HG02840 (cell line): ENCODE measurements around the gene PTPRG.

Experiments used
- ATAC-seq: cut with Tn5 transposase; IDR thresholded peaks from one replicate; pipeline ENCODE4 v1.9.1; 2021; ENCODE audit warnings: mild to moderate bottlenecking, moderate library complexity, moderate number of reproducible peaks; ENCODE audit not compliant: unreplicated experiment, low FRiP score

Gene PTPRG

DNA sequence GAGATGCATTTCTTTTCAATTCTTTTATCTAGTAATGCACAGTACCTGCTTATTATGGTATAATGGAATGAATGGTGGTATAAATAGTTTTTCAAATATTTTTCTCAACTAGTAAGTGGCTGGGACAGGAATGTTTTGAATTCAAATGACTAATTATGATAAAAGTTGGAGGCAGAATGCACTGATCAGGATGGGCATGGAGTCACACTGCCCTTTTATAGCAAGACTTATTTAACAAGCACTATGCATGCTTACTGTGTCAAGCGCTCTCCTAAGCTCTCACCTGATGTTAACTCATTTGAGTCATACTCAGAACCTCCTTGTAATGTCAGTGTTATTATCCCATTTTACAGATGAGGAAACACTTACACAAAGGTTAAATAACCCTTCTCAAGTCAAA lies 590.2 kb downstream of the PTPRG start:
- no peak for ATAC-seq

DNA sequence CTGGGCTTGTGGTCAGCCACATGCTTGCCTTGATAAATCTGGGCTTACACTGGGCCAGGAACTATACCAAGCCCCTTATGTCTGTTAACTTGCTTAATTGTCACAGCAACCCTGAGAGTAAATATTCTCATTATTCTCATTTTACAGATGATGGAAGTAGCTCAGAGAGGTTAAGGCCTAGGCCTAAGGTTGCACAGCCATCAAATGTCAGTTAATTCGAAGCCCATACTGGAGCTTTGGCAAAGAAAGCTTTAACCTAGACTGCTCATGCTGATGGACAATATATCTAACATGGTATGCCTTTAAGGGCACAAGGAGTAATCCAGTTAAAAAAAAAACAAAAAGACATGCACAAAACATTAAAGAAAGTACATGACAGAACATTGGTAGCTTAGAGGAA lies 591.9 kb downstream of the PTPRG start:
- ATAC-seq: no peak

DNA sequence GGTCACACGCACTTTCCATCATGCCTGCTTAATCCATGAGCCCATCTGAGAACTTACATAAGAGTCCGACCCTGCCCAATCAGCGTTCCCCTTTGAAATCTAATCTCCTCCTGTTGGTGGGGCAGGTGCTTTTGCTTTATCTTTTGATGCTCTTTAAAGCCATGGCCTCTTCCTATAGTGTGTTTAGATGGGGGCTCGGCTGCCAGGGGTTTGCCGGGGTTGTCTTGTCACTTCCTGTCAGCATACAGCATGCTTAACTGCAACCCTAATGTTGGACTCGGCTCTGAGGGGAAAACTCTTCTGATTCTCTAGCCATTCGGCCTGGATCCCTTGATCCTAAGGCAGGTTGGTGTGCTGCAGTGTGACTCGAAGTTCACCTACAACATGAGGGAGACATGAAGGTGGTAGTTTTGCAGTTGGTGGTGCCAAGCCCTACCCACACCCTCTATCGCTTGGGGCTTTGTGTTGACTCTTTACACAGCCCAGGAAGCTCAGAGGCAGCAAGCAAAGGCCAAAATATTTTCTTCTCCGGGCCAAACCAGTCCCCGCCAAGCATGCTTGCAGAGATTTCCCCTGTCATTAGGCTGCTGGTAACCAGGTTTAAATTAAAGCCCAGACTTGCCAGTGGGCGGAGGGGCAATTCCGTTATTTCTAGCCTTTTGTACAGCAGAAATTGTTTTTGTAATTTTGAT lies 593.2 kb downstream of the PTPRG start:
- no peak for ATAC-seq

DNA sequence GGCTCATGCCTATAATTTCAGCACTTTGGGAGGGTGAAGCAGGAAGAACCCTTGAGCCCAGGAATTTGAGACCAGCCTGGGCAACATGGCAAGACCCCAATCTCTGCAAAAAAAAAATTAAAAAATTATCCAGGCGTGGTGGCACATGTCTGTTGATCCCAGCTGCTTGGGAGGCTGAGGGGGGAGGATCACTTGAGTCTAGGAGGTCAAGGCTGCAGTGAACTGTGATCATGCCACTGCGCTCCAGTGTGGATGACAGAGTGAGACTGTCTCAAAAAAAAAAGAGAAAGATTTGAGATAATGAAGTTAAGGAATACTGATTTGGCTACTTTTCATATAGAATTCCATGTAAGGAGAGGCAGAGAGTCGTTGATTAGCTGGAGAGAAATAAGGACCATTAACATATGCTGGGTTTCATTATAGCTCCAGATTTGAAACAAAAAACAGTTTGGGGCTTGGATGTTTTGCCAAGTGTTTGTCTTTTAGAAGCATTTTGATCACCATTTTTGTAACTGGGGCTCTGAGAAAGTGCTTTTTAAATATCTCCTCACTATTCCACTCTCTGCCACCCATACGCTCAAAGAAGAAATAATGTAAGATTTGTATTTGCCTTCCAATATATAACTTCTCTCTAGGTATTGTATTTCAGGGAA lies 597.8 kb downstream of the PTPRG start:
- ATAC-seq: no peak

DNA sequence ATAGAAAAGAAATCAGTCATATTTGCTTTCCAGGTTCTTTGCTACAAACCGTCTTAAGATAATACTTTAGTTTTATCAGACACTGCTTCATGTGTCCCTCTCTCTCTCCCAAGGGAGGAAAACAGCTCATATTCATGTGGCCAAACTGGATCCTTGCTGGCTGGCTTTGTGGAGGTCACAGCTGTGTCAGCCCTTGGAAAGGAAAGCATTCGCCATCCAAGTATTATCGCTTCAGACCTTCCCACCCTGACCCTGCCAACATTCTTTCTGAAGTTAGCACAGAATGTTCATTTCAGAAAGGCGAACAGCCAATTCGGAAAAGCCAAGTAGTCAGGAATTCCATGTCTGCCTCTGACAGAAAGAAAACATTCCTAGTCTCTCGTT lies 598.3 kb downstream of the PTPRG start:
- ATAC-seq: no peak

DNA sequence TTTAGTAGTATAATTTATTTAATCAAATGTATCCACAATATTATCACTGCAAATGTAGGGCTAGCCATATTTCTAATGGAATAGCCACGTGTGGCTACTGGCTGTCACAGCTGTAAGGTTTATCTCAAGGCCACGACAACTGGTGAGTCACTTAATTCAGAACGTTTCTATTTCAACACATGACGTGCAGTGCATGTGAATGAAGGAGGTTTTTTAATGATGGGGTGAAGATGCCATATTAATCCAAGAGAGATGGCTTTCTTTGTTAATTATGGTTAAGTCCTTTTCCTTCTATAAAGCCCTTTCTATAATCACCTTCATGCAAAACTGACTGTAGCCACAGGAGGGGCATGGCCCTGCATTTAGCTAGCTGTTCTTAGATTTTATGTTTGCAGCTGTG lies 600.0 kb downstream of the PTPRG start:
- ATAC-seq: no peak

DNA sequence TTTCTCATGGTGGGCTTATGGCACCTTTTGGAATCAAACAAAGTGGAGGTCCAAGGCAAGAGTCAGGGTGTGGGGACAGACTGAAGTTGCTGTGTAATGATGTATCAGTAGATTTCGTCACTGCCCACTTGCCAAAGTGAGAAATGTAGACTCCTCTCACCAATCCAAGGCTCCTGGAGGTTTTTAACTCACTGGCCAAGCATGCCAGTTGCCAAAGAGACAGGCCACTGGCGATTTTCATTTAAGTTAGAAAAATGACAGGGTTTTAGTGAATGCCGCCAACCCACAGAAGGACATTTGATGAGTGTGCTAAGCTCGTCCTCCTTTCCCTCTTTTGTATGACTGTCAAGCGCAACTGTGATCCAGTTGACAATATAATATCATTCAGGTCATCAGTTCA lies 602.8 kb downstream of the PTPRG start:
- no peak for ATAC-seq

DNA sequence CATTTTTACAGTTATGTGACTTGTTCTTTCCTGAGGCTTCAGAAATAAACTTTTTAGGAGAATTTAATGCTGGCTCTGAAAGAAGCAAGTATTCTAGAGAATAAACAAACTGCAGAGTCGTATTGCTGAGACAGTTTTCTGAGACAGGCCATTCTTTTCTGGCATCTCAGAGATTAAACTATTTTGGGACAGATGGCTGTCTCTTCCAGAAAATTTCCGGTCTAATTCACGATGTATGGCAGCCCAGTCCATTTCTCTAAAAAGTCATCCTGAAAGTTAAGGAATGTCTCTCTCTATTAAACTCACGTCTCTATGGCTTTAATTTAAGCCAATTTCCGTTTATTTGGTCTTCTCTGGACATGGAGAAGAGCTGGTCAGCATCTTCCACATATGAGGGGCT lies 603.4 kb downstream of the PTPRG start:
- ATAC-seq: no peak

DNA sequence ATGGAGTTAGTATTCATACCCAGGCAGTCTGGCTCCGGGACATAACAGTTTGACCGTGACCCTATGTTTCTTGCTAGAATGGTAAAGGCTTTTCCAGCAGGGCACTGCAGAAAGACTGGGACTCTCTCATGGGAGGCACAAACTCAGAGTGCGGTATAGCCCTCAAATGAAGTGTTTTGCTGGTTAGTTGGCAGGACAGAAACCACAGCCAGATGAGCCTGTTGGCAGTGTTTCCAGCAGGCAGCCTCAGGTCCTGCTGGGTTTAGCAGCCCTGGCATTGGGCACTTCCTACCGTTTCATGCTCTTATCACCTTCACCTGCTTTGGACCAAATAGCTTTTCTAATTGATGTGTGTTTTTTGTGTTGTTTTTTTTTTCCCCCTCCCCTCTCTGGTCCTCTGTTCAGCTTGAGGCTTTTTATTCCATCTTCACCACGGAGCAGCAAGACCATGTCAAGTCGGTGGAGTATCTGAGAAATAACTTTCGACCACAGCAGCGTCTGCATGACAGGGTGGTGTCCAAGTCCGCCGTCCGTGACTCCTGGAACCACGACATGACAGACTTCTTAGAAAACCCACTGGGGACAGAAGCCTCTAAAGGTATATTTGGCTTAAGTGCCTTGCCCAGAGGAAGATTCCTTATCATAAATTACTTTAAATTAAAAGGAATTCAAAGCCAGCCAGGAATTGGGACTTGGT lies 606.3 kb downstream of the PTPRG start:
- ATAC-seq: no peak

DNA sequence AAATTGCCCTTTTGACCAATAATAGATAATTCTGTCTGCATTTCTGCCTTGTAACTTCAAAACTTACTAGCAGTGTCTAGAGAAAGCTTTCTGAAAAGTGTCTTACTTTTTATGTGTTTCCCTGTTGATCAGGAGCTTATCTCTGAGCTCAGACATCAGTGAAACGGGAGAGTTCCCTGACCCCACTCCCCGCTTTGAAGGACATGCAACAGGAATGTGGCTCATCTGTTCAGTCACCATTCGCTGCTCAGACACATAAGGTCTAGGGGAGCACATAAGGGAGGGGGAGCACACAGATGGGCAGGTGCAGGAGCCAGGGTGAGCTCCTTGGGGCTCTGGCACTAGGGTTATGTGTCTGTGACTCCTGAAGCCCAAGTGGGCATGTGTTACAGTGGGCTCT lies 607.0 kb downstream of the PTPRG start:
- ATAC-seq: no peak

DNA sequence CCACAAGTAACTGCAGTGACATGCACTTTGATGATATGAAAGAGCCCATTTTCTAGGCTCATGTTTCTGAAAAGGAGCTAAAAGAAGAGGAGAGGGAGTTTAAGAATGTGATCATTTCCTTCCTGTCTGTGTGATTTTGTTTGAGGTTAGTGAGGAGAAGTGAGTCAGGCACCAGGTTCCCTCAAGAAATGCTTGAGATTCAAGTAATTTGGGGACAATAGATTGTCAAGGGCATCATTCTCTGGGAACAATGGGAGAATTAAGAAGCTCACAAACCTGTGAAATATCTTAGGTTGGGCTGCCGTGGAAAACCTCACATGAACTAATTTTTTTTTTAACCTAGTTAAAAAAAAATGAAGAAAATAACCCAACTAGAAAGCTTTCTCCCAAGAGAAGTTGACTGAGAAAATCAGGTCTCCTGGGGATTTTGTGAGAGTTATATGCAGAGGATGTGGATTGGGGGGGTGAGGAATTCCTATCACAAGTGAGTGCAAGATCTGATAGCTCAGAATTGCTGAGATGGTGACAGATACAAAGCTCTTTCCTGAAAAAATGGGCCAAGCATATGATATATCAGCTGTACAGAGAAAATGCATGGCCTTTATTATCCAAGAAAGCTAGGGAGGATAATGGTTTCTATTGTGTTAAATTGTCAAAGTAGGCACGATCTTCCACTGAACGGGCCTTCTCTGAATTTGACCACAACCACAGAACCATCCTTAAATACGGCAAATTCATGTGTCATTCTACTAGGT lies 608.7 kb downstream of the PTPRG start:
- ATAC-seq: no peak

DNA sequence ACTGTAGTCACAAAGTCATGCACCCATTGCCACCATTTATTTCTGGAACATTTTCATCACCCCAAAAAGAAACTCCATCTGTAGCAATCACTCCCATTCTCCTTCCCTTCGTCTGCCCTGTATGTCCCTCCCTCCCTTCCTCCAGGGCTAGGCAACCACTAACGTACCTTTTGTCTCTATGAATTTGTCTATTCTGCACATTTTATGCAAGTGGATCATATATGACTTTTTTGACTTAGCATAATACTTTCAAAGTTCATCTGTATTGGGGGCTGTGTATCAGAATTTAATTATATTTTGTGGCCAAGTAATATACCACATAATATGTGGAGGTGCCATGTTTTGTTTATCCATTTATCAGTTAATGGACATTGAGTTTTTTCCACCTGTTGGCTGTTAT lies 610.4 kb downstream of the PTPRG start:
- no peak for ATAC-seq

DNA sequence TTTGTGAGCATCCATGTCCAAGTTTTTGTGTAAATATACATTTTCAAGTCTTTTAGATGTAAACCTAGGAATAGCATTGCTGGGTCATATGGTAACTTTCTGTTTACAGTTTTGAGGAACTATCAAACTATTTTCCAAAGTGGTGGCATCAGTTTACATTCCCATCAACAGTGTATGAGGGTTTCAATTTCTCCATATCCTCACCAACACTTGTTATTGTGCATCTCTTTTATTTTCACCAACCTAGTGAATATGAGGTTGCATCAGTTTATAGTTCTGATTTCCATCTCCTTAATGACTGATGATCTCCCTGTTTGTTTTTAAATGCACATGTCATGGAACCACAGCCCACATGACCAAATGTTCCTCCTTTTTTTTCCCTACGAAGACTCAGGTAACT lies 610.8 kb downstream of the PTPRG start:
- no peak for ATAC-seq

DNA sequence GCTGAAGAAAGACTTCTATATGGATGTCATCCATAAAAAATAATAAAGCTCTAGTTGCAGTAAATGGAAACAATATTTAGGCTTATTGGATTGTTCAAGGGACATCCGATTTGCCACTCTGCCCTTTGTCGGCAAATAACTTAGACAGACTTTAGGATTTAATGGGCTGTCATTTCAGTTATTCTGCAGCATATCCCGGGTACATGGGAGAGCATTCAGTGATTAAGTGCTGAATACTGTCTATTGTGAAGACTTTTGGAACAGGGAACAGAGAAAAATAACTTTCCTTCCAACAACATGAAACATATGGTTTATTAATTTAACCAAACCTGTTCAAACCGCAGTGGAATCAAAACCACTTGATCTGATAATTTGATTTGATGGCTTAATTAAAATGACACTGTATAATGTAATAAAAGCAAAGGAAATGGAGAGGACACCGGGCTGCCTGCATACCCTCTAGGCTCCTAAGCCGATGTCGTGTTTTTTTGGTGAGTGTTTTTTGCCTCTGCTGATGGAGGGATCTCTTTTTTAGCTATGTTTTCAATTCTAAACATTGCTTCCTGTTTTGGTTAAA lies 612.7 kb downstream of the PTPRG start:
- no peak for ATAC-seq

DNA sequence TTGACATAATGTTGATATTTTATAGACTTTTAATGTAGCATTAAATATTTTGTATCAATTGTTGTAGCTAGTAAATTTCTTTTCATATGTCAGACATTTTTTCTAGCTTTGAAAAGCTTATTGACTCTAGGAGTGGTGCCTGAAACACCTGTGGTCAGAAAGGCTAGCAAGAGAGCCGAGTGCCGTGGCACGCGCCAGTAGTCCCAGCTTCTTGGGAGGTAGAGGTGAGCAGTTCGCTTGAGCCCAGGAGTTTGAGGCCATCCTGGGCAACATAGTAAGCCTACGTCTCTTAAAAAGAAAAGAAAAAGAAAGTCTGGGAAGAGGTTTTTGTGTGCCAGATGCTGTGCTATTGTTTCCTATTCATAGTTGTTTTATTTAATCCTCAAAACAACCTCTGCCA lies 613.8 kb downstream of the PTPRG start:
- ATAC-seq: no peak

DNA sequence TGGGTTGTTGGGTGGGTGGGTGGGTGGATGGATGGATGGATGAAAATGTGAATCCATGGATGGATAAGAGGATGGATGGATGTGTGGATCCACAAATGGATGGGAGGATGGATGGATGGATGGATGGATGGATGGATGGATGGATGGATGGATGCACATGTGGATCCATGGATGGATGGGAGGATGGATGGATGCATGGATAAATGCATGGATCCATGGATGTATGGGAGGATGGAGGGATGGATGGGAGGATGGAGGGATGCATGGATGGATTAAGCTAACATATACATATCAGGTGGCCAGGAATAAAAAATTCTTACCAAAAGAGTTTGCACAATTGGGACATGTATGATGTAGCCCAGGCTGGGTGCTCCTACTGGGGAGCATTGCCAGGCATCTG lies 616.7 kb downstream of the PTPRG start:
- ATAC-seq: no peak

DNA sequence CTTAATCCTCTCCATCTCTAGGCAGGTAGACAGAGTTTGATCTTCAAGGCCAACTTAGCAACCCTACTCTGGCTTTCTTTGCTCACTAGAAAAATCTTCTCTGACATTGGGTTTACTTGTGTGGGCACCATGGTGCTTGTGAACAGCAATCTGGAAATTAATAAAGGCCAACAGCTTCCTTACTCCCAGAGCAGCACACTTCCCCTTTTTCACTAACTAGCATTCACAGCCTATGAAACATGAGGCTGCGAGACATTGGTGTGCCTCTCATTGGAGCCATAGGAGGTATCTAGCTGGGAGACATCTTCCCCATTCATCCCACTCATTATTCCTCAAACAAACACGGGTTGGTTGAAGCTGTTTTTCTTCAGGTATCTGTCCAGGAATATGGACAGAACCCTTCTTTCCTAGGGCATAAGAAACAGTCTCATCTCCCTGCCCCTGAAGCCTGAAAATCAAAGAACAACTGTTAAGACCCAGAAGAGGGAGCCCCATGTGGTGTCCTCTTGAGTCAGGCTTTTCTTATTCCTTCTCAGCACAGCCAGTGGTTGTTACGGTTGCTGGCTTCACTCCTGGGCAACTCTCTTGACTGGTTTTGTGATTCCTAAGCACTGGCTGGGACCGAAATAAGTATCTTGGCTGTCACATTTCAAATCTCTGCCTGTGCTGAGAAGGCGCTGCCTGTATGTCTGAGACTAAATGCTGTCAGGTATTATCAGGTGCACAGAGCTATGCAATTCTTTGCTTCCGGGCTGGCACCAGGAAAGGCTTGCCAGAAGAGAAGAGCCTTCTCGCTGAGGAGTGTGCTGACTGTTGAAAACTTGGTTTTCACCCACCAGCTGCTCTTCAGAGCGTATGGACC lies 617.6 kb downstream of the PTPRG start:
- no peak for ATAC-seq

DNA sequence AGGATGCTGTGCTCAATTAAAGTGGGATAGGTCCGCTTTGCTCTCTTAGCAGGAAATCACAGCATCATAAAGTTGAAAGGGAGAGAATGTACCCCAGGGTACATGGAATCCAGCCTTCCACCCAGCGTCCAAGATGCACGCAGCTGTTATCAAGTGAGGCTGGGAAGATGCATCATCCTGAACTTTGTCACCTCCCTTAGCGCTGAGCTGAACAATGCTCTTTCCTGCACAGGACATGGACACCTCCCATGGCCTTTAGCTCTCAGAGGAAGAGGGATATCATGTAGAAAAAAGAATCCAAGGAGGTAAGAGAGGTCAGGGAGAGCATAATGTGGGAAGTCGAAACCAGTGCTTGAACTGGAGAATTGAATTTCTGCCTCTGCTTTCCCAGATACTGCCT lies 619.1 kb downstream of the PTPRG start:
- no peak for ATAC-seq

DNA sequence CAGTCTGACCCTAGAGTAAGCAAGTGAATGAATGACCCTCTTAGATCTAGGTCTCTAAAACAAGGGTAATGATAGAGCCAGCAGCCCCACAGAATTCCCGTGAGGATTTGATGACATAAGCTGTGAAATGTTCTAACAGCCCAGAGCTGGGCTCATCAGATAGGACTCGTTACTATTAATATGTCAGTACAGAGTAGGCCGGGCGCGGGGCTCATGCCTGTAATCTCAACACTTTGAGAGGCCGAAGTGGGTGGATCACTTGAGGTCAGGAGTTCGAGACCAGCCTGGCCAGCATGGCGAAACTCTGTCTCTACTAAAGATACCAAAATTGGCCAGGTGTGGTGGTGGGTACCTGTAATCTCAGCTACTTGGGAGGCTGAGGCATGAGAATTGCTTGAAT lies 621.7 kb downstream of the PTPRG start:
- ATAC-seq: no peak

DNA sequence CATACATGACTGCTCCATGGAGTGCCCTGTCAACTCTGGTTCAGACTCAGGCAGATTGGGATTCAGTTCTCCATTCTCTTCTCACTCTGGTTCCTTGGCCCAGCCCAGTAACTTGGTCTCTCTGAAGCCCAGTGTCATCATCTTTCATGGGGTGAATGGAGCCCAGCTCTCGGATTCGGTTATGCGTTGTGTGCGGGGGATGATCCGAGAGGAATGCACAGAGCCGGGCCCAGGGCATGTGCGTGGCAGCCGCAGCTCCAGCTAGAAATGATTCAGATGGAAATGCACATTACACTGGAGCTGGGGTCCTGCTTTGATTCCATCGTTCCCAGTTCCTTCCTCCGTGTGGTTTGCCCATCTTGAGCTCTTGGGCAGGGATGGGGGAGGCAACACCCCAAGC lies 622.6 kb downstream of the PTPRG start:
- no peak for ATAC-seq
